Suppressor macrophage treated with lipopolysaccharide for 4 hours (primary cell): Measurements from ENCODE around the gene ATP1B4.

ENCODE experiments used
- DNase-seq: peaks from one replicate; pipeline ENCODE4 v3.0.0-alpha.2; 2020

Gene ATP1B4

DNA sequence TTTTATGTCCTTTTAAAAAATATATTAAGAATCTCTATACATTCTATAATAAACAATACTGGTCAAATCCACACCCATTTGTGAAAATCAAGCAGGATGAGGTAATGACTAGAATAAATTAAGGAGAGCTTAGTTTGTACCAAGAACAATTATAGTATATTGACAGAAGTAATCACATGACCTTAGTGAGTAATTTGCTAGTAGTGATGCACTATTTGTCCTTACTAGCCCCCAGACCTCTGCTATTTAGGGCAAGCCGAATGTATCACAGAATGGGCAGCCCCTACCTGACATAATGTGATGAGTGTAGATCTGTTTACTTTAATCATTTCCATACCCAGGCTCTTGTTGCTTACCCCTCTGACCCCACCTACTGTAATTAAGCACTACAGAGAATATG, 15.8 kb downstream of the ATP1B4 start:
- no peak for DNase-seq

DNA sequence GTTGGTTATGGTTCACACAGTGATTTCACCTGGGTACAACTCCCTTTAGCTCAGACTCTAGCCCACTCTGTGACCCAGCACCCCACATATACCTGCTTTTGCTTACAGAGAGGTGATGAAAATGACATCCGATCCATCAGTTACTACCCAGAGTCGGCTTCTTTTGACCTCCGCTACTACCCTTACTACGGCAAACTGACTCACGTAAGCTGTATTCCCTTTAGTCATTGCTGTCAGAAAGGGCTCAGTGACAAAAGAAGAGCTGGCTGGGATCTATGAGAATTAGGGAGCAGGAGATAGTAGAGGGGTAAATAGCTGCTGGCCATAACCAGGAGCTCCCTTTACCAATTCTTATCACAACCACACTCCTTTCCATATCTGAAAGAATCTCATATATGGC, 16.7 kb downstream of the ATP1B4 start:
- no peak for DNase-seq

- DNase-seq = no peak
Measured at GRCh38 chrX:120379937-120380681, 18.2 kb downstream of the ATP1B4 start.

- DNase-seq = no peak
Measured at GRCh38 chrX:120380699-120381098, 18.8 kb downstream of the ATP1B4 start.

DNA sequence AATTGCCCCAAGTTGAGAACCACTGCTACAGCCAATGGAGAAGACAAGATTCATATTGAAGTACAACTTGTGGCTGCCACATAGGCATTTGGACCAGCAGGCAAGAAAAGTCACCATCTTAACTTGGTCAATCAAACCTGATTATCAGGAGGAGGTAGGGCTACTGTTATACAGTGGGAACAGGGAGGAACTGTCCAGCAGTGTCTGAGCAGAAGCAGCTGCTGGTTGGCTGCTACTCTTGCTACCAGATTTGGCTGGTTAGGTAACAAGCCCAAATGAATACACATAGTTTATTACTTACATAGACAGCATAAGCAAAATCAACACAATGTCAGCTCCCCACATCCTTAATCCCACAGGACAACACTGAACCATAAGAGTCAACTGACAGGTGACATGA, 39.4 kb downstream of the ATP1B4 start:
- no peak for DNase-seq

GRCh38 chrX:120402369-120402768, 40.5 kb downstream of the ATP1B4 start:
- no peak for DNase-seq

DNA sequence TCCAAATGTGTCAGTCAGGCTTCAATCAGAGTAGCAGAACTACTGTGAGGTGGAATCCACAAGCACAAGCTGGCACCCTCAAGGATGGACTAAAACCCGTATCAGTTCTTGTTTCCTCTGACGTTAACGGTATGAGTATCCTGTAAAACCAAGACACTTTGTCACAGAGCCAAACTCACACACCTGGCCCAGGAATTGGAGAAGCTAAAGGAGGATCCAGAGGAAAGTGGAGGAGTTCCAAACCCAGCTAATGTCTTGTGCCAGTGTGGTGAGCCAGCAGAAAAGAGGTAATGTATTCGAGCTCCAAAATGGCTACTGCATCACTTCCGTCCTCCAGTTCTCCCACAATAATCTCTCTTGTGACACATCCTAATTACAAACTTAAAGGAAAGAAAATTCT, 44.7 kb downstream of the ATP1B4 start:
- DNase-seq = no peak

GRCh38 chrX:120408168-120408567, 46.3 kb downstream of the ATP1B4 start:
- DNase-seq = no peak

DNA sequence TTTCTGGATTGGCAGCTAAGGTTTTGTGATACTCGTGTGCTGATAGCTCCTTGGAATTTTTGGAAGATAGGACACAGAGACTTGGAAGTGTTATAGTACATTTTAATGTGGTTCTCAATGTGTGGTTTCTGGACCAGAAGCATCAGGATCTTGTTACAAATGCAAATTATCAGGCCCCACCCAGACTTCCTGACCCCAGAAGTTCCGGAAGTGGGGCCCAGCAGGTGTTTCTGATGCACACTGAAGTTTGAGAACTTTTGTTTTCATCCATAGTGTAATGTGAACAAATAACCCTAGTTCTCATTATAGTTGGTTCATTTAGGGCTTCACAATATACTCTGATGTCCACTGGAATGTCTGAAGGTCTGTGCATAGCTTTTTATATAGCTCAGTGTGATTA, 57.6 kb downstream of the ATP1B4 start:
- no peak for DNase-seq

DNA sequence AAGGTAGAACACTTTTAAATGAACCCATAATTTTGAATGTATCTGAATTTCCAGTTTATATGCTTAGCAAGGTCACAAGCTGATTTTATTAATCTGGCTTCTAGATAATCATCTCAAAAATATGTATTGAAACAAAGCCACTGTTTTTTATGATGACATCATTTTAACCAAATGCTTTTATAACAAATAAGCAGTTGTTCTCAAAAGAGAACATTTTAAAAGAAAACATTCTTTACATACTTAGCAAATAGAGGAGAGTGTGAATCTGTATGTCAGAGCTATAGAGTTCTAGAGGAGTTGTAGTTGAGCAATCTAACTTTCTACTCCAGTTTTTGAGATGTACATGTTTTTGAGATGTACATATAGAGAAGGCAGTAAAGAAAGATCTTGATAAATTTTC, 64.7 kb downstream of the ATP1B4 start:
- no peak for DNase-seq

DNA sequence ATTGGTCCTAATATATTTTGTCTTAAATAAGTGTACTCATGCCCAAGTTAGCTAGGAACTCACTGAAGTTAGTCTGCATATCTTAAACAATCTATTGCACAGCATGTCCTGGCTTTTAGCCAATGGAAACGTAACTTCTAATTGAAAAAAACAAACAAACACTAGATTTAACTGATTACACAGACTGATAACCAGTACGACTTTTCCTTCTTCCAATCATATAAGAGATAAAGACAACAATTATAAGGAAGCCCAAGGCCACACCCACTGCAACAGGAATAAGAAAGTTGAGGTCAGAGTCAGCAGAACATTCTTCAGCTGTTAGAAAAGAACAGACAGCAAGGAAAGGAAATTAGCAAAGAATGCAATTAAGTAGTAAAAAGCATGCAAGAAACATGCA, 66.4 kb downstream of the ATP1B4 start:
- DNase-seq = no peak

- DNase-seq = no peak
Measured at GRCh38 chrX:120429776-120430540, 68.1 kb downstream of the ATP1B4 start.
